Keratinocyte (primary cell): Measurements from ENCODE around the gene USP30. TPM values are rescaled to one million over a fixed set of nuclear protein-coding genes. Genes with fewer than 3 reads are reported as not detected.
"Not testable (repeated sequence)": the region's sequence is repeated elsewhere in the genome, so short reads cannot be mapped to it uniquely, and the experiment has no call there.

Experiments used
- DNase-seq: peaks from one replicate; pipeline ENCODE4 v3.0.0-alpha.2; 2011; ENCODE audit warnings: low read depth, missing footprints, low spot score
- FAIRE-seq: peaks from 2 replicates; lab custom pipeline; 2011; peaks lifted over from hg19 to GRCh38; lab: Jason Lieb, UNC
- H2AFZ ChIP-seq: 2 replicates; pipeline ENCODE4 v1.6.0; 2012; ENCODE audit warnings: low read length, control low read depth, inconsistent platforms; ENCODE audit not compliant: control insufficient read depth
- H3K27ac ChIP-seq: 2 replicates; pipeline ENCODE4 v1.5.1; 2011; ENCODE audit warnings: low read length; ENCODE audit not compliant: control insufficient read depth, insufficient read depth
- H3K27me3 ChIP-seq: 3 replicates; pipeline ENCODE4 v1.6.0; 2011; ENCODE audit warnings: low read length; ENCODE audit not compliant: control insufficient read depth, insufficient read depth; ENCODE audit errors: extremely low read depth
- H3K36me3 ChIP-seq, 2 experiments: 2 replicates in 1 of 2; 3 replicates in 1 of 2; pipeline ENCODE4 v1.5.1; 2011; ENCODE audit warnings: low read length in 2 of 2, mild to moderate bottlenecking in 1 of 2; ENCODE audit not compliant: control insufficient read depth in 2 of 2, insufficient read depth in 2 of 2; ENCODE audit errors: extremely low read depth in 1 of 2
- H3K4me1 ChIP-seq: 3 replicates; pipeline ENCODE4 v1.5.1; 2011; ENCODE audit warnings: low read length; ENCODE audit not compliant: control insufficient read depth, insufficient read depth; ENCODE audit errors: extremely low read depth
- H3K4me2 ChIP-seq: 3 replicates; pipeline ENCODE4 v1.6.0; 2011; ENCODE audit warnings: low read depth, low read length; ENCODE audit not compliant: control insufficient read depth, insufficient read depth; ENCODE audit errors: extremely low read depth
- H3K4me3 ChIP-seq, 3 experiments: fragments of 200-600 bp in 1 of 3; sonication (generic) in 1 of 3; 2 replicates in 2 of 3; 3 replicates in 1 of 3; pipeline ENCODE4 v1.5.1; 2011 to 2016; ENCODE audit warnings: low read length in 3 of 3, mild to moderate bottlenecking in 3 of 3, control low read depth in 2 of 3, inconsistent platforms in 1 of 3, low read depth in 1 of 3, mixed read lengths in 1 of 3, mixed run types in 1 of 3, moderate library complexity in 1 of 3; ENCODE audit not compliant: control insufficient read depth in 2 of 3, insufficient read depth in 2 of 3; ENCODE audit errors: extremely low read depth in 1 of 3
- H3K79me2 ChIP-seq: 2 replicates; pipeline ENCODE4 v1.6.0; 2012; ENCODE audit warnings: low read length; ENCODE audit not compliant: control insufficient read depth, insufficient read depth
- H3K9ac ChIP-seq: 3 replicates; pipeline ENCODE4 v1.6.0; 2011; ENCODE audit warnings: low read length; ENCODE audit not compliant: control insufficient read depth, insufficient read depth; ENCODE audit errors: extremely low read depth
- H3K9me1 ChIP-seq: 3 replicates; pipeline ENCODE4 v1.6.0; 2011; ENCODE audit warnings: low read length; ENCODE audit not compliant: control insufficient read depth, insufficient read depth; ENCODE audit errors: extremely low read depth
- H3K9me3 ChIP-seq: 2 replicates; pipeline ENCODE4 v1.5.1; 2012; ENCODE audit warnings: low read depth, low read length; ENCODE audit not compliant: control insufficient read depth
- H4K20me1 ChIP-seq: 3 replicates; pipeline ENCODE4 v1.6.0; 2011; ENCODE audit warnings: low read length; ENCODE audit not compliant: control insufficient read depth, insufficient read depth; ENCODE audit errors: extremely low read depth
- EZH2 ChIP-seq: IDR thresholded peaks from one replicate; pipeline ENCODE4 v1.6.1; 2012; ENCODE audit warnings: inconsistent platforms, mild to moderate bottlenecking, low read length, moderate library complexity
- dilution Hi-C: fragments of 300-500 bp; cut with MboI; formaldehyde crosslinking; loops from one replicate; pipeline ENCODE4 v1.7.0; 2020; ENCODE audit warnings: low sequenced_read_pairs; ENCODE audit not compliant: extremely low pct_ligation_motif_present
- polyA plus RNA-seq, 5 experiments: library from polyadenylated mRNA; depleted of rRNA in 3 of 5; stranded (reverse) in 3 of 5; stranded (forward) in 1 of 5; unstranded in 1 of 5; fragments of >200 nt; gene quantifications; 1 replicate in 1 of 5; 2 replicates in 3 of 5; 3 replicates in 1 of 5; pipeline versions ENCODE4 v1.2.1 to v1.2.3, GENCODE V29; 2011 to 2012; ENCODE audit warnings: missing spikeins in 2 of 5, low read depth in 1 of 5, low replicate concordance in 1 of 5
- TF ChIP-seq, protein P1 (sequence below), 3 experiments: IDR thresholded peaks in 1 of 3; conservative IDR thresholded peaks in 1 of 3; optimal IDR thresholded peaks in 1 of 3; 2 replicates in 2 of 3; 3 replicates in 1 of 3; pipeline versions ENCODE3 to v1.5.1; 2011; ENCODE audit warnings: low read length in 3 of 3, mild to moderate bottlenecking in 3 of 3, moderate library complexity in 2 of 3, control low read depth in 1 of 3, inconsistent platforms in 1 of 3; ENCODE audit not compliant: insufficient read depth in 2 of 3; ENCODE audit errors: extremely low read depth in 1 of 3

The USP30 gene
- polyA plus RNA-seq, 1 donor (not counting 4 experiments of a cell fraction or from before 2014, with no cell fraction given): 10.0 TPM

DNA sequence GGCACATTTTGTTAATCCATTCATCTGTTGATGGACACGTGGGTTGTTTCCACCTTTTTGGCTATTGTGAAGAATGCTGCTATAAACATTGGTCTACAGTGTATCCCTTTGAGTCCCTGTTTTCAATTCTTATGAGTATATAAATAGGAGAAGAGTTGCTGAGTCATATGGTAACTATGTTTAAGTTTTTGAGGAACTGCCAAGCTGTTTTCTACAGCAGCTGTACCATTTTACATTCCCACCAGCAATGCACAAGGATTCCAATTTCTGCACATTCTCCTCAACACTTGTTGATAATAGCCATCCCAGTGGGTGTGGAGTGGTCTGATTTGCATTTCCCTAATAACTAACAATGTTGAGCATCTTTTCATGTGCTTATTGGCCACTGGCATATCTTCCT, 24.6 kb upstream of the USP30 start:
- Histone ChIP-seq H3K36me3 (no peaks in the 10 kb centered on the region), H3K4me3 (no peak overlapping the region), H4K20me1 (no peaks in the 10 kb centered on the region), H3K27ac (no peak overlapping the region), H3K9me3 (no peaks in the 10 kb centered on the region), H3K27me3 (no peaks in the 10 kb centered on the region), H3K4me1 (no peaks in the 10 kb centered on the region), H3K9me1 (no peaks in the 10 kb centered on the region), H3K9ac (no peak overlapping the region), H2AFZ (no peak overlapping the region), H3K79me2 (no peaks in the 10 kb centered on the region), H3K4me2 (no peak overlapping the region)
- dilution Hi-C loops: no loop called here
- DNase-seq: no peak
- TF ChIP-seq, protein P1, sequence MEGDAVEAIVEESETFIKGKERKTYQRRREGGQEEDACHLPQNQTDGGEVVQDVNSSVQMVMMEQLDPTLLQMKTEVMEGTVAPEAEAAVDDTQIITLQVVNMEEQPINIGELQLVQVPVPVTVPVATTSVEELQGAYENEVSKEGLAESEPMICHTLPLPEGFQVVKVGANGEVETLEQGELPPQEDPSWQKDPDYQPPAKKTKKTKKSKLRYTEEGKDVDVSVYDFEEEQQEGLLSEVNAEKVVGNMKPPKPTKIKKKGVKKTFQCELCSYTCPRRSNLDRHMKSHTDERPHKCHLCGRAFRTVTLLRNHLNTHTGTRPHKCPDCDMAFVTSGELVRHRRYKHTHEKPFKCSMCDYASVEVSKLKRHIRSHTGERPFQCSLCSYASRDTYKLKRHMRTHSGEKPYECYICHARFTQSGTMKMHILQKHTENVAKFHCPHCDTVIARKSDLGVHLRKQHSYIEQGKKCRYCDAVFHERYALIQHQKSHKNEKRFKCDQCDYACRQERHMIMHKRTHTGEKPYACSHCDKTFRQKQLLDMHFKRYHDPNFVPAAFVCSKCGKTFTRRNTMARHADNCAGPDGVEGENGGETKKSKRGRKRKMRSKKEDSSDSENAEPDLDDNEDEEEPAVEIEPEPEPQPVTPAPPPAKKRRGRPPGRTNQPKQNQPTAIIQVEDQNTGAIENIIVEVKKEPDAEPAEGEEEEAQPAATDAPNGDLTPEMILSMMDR (optimal IDR thresholded peaks at IDR 0.05 in 1 of 3, IDR thresholded peaks at IDR 0.05 in 1 of 3, conservative IDR thresholded peaks at IDR 0.05 in 1 of 3; ENCODE audit: extremely low read depth in 1 of 3, insufficient read depth in 2 of 3, low read length in 3 of 3): no peak
- no peak for TF ChIP-seq EZH2
- FAIRE-seq: no peak

DNA sequence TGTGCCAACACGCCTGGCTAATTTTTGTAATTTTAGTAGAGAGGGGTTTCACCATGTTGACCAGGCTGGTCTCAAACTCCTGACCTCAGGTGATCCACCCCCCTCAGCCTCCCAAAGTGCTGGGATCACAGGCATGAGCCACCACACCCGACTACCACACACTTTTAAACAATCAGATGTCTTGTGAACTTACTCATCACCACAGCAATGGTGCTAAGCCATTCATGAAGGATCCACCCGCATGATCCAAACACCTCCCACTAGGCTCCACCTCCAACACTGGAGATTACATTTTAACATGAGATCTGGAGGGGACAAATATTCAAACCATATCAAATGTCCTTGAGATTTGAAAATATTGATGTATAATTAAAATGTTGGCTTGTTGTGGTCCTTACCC, 23.8 kb upstream of the USP30 start:
- H3K4me3 ChIP-seq, H3K9me1 ChIP-seq, H3K4me2 ChIP-seq, H3K9me3 ChIP-seq, H2AFZ ChIP-seq, dilution Hi-C loops, H3K9ac ChIP-seq, H3K27ac ChIP-seq, H4K20me1 ChIP-seq, H3K4me1 ChIP-seq, DNase-seq, H3K36me3 ChIP-seq, H3K27me3 ChIP-seq, H3K79me2 ChIP-seq: not testable (repeated sequence)
- FAIRE-seq: peak; percentile 61

DNA sequence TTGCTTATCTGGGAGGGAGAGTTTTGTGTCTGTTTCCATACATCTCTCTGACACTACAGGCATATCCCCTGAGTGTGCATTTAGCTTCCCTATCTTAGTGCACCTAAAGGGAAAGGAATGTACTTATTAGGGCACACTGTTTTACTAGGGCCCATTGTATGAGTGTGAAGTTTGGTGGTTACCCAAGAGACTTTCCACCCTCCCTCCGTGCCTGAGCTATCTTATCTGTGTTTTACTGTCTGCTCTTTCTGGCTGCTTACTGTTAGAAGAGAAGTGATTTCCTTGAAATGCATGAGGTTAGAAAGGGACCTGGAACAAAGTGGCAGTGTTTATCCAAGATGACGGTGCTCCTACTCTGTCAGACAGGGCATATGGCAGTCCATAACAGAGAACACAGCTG, 23.0 kb upstream of the USP30 start:
- Histone ChIP-seq H2AFZ (no peak overlapping the region), H3K9ac (no peak overlapping the region), H4K20me1 (no peaks in the 10 kb centered on the region), H3K36me3 (no peaks in the 10 kb centered on the region), H3K4me2 (no peak overlapping the region), H3K4me1 (no peaks in the 10 kb centered on the region), H3K9me1 (no peaks in the 10 kb centered on the region), H3K79me2 (no peaks in the 10 kb centered on the region), H3K9me3 (no peaks in the 10 kb centered on the region), H3K27ac (no peak overlapping the region), H3K4me3 (no peak overlapping the region), H3K27me3 (no peaks in the 10 kb centered on the region)
- DNase-seq (no peak), FAIRE-seq (no peak)
- dilution Hi-C loops: no loop called here
- TF ChIP-seq EZH2: no peak
- TF ChIP-seq, protein P1 (optimal IDR thresholded peaks at IDR 0.05 in 1 of 3, IDR thresholded peaks at IDR 0.05 in 1 of 3, conservative IDR thresholded peaks at IDR 0.05 in 1 of 3; ENCODE audit: extremely low read depth in 1 of 3, insufficient read depth in 2 of 3, low read length in 3 of 3): no peak
